Neural progenitor cell (in vitro differentiated cells): ENCODE measurements around the gene EMSY. TPM values are rescaled to one million over a fixed set of nuclear protein-coding genes. Genes with fewer than 3 reads are reported as not detected.
"Not testable (repeated sequence)": the region's sequence is repeated elsewhere in the genome, so short reads cannot be mapped to it uniquely, and the experiment has no call there.

Experiments
- DNase-seq: peaks from one replicate; pipeline ENCODE4 v3.0.0-alpha.2; 2016; ENCODE audit warnings: low spot score
- H2AFZ ChIP-seq: fragments of 200-600 bp; sonication (generic); replicated peaks from 2 replicates; pipeline ENCODE4 v1.6.1; 2016; ENCODE audit warnings: antibody characterized with exemption
- H3F3A ChIP-seq: fragments of 200-600 bp; sonication (generic); 2 replicates; pipeline ENCODE4 v1.6.1; 2016; ENCODE audit warnings: antibody characterized with exemption, low read depth
- H3K27ac ChIP-seq: fragments of 200-600 bp; sonication (generic); 2 replicates; pipeline ENCODE4 v1.5.1; 2016; ENCODE audit warnings: mild to moderate bottlenecking
- H3K27me3 ChIP-seq: fragments of 200-600 bp; sonication (generic); 2 replicates; pipeline ENCODE4 v1.6.1; 2016; ENCODE audit warnings: mild to moderate bottlenecking, moderate library complexity
- H3K36me3 ChIP-seq: fragments of 200-600 bp; sonication (generic); 2 replicates; pipeline ENCODE4 v1.5.1; 2016
- H3K4me1 ChIP-seq: fragments of 200-600 bp; sonication (generic); 2 replicates; pipeline ENCODE4 v1.6.1; 2016; ENCODE audit warnings: mixed run types
- H3K4me2 ChIP-seq: fragments of 200-600 bp; sonication (generic); 2 replicates; pipeline ENCODE4 v1.6.1; 2016
- H3K4me3 ChIP-seq: fragments of 200-600 bp; sonication (generic); 2 replicates; pipeline ENCODE4 v1.5.1; 2016
- H3K79me2 ChIP-seq: fragments of 200-600 bp; sonication (generic); 2 replicates; pipeline ENCODE4 v1.6.1; 2016; ENCODE audit warnings: low read depth
- H3K9ac ChIP-seq: fragments of 200-600 bp; sonication (generic); 2 replicates; pipeline ENCODE4 v1.6.1; 2016
- H3K9me3 ChIP-seq: fragments of 200-600 bp; sonication (generic); 2 replicates; pipeline ENCODE4 v1.5.1; 2016; ENCODE audit warnings: low read depth
- H4K20me1 ChIP-seq: fragments of 200-600 bp; sonication (generic); 2 replicates; pipeline ENCODE4 v1.6.1; 2016; ENCODE audit warnings: low read depth
- H3K27ac Mint-ChIP-seq: 3 replicates; pipeline ENCODE4 v1.8.0; 2021; ENCODE audit warnings: mixed read lengths
- H3K27me3 Mint-ChIP-seq: 2 replicates; pipeline ENCODE4 v1.8.0; 2022; ENCODE audit warnings: low read depth, mild to moderate bottlenecking, inconsistent platforms, moderate library complexity, mixed read lengths; ENCODE audit not compliant: insufficient read depth
- H3K36me3 Mint-ChIP-seq: 3 replicates; pipeline ENCODE4 v1.8.0; 2021; ENCODE audit warnings: mixed read lengths
- H3K4me1 Mint-ChIP-seq: 3 replicates; pipeline ENCODE4 v1.8.0; 2021; ENCODE audit warnings: mixed read lengths
- H3K4me3 Mint-ChIP-seq: 3 replicates; pipeline ENCODE4 v1.8.0; 2021; ENCODE audit warnings: mild to moderate bottlenecking, moderate library complexity, mixed read lengths
- H3K9me3 Mint-ChIP-seq: 3 replicates; pipeline ENCODE4 v1.8.0; 2020; ENCODE audit warnings: mixed read lengths
- CTCF ChIP-seq: fragments of 200-600 bp; sonication (generic); IDR thresholded peaks from 2 replicates; pipeline ENCODE4 v1.5.1; 2017; ENCODE audit warnings: antibody characterized with exemption, mild to moderate bottlenecking
- EZH2 ChIP-seq: fragments of 200-600 bp; sonication (generic); IDR thresholded peaks from 2 replicates; pipeline ENCODE4 v1.6.1; 2017; ENCODE audit warnings: antibody characterized with exemption, mild to moderate bottlenecking, moderate library complexity
- EZH2phosphoT487 ChIP-seq: fragments of 200-600 bp; sonication (generic); IDR thresholded peaks from 2 replicates; pipeline ENCODE4 v1.6.1; 2017; ENCODE audit warnings: antibody characterized with exemption
- total RNA-seq: library from RNA; depleted of rRNA; stranded (reverse); fragments of >200 nt; gene quantifications from 2 replicates; pipeline ENCODE4 v1.2.3, GENCODE V29; 2015; ENCODE audit warnings: low replicate concordance

EMSY gene
- total RNA-seq, 1 donor from 2014 or later: 92.0 TPM

- Mint-ChIP-seq H3K27me3 (peaks cover 2% of the 10 kb centered on the region), H3K4me1 (peaks cover 6% of the 10 kb centered on the region), H3K4me3 (no peak overlapping the region), H3K27ac (no peak overlapping the region), H3K9me3 (no peaks in the 10 kb centered on the region), H3K36me3 (peaks cover 15% of the 10 kb centered on the region)
- Histone ChIP-seq H3K79me2 (no peaks in the 10 kb centered on the region), H3F3A (no peaks in the 10 kb centered on the region), H3K9me3 (no peaks in the 10 kb centered on the region), H3K27me3 (no peaks in the 10 kb centered on the region), H3K9ac (no peak overlapping the region), H3K4me2 (no peak overlapping the region), H3K4me3 (no peak overlapping the region), H3K4me1 (no peaks in the 10 kb centered on the region), H2AFZ (no peak overlapping the region), H3K36me3 (no peaks in the 10 kb centered on the region), H3K27ac (no peak overlapping the region), H4K20me1 (no peaks in the 10 kb centered on the region)
- no peak for TF ChIP-seq EZH2phosphoT487
- no peak for TF ChIP-seq CTCF
- TF ChIP-seq EZH2: no peak
- no peak for DNase-seq
Measured at GRCh38 chr11:76400967-76401366, 43.9 kb upstream of the EMSY start.

DNA sequence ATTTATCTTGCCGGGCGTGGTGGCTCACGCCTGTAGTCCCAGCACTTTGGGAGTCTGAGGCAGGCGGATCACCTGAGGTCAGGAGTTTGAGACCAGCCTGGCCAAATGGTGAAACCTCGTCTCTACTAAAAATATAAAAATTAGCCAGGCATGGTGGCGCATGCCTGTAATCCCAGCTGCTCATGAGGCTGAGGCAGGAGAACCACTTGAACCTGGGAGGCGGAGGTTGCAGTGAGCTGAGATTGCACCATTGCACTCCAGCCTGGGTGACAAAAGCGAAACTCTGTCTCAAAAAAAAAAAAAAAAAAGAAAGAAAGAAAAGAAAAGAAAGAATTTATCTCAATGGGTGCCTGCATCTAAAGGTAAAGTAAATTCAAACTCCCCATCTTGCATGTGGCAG, 43.3 kb upstream of the EMSY start:
- not testable (repeated sequence) for H3K9me3 Mint-ChIP-seq, H4K20me1 ChIP-seq, H2AFZ ChIP-seq, H3K4me3 Mint-ChIP-seq, H3K27me3 ChIP-seq, H3K4me2 ChIP-seq, H3K36me3 ChIP-seq, H3K9me3 ChIP-seq, H3F3A ChIP-seq, H3K4me1 Mint-ChIP-seq, H3K27ac Mint-ChIP-seq, DNase-seq, H3K9ac ChIP-seq, H3K27ac ChIP-seq, H3K4me1 ChIP-seq, H3K79me2 ChIP-seq, H3K27me3 Mint-ChIP-seq, H3K4me3 ChIP-seq
- H3K36me3 Mint-ChIP-seq: peaks cover 15% of the 10 kb centered on the region

DNA sequence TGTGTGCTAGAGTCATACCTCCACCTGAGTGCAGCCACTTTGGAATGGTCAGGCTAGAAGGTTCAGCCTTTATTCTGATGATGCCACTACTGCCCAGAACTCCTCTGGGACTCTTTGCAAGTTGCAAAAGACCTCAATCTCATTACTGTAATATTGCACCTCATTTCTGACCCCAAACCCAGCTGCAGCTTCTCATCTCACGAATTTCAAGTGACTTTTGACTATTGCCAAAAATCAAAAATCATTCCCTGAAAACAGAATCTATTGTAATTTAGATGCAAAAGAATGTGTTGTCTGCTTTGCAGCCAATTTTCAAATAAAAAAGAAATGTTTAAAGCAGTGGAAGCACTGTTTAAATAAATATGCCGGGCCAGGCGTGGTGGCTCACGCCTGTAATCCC, 38.5 kb upstream of the EMSY start:
- no peaks in the 10 kb centered on the region for H4K20me1 ChIP-seq
- no peaks in the 10 kb centered on the region for H3K79me2 ChIP-seq
- no peaks in the 10 kb centered on the region for H3K9me3 ChIP-seq
- peaks cover 13% of the 10 kb centered on the region for H3K4me1 ChIP-seq
- no peaks in the 10 kb centered on the region for H3K36me3 ChIP-seq
- H3K4me1 Mint-ChIP-seq: peaks cover 31% of the 10 kb centered on the region
- no peak for DNase-seq
- H3K27me3 Mint-ChIP-seq: peaks cover 4% of the 10 kb centered on the region
- no peak overlapping the region for H3K4me2 ChIP-seq
- no peaks in the 10 kb centered on the region for H3K9me3 Mint-ChIP-seq
- H3K4me3 Mint-ChIP-seq: no peak overlapping the region
- H3K27ac ChIP-seq: no peak overlapping the region
- H3K27me3 ChIP-seq: no peaks in the 10 kb centered on the region
- no peak for TF ChIP-seq EZH2
- no peak for TF ChIP-seq EZH2phosphoT487
- TF ChIP-seq CTCF: no peak
- H3K4me3 ChIP-seq: no peak overlapping the region
- no peak overlapping the region for H3K27ac Mint-ChIP-seq
- H3F3A ChIP-seq: no peaks in the 10 kb centered on the region
- no peak overlapping the region for H3K9ac ChIP-seq
- no peak overlapping the region for H2AFZ ChIP-seq
- H3K36me3 Mint-ChIP-seq: peaks cover 9% of the 10 kb centered on the region

DNA sequence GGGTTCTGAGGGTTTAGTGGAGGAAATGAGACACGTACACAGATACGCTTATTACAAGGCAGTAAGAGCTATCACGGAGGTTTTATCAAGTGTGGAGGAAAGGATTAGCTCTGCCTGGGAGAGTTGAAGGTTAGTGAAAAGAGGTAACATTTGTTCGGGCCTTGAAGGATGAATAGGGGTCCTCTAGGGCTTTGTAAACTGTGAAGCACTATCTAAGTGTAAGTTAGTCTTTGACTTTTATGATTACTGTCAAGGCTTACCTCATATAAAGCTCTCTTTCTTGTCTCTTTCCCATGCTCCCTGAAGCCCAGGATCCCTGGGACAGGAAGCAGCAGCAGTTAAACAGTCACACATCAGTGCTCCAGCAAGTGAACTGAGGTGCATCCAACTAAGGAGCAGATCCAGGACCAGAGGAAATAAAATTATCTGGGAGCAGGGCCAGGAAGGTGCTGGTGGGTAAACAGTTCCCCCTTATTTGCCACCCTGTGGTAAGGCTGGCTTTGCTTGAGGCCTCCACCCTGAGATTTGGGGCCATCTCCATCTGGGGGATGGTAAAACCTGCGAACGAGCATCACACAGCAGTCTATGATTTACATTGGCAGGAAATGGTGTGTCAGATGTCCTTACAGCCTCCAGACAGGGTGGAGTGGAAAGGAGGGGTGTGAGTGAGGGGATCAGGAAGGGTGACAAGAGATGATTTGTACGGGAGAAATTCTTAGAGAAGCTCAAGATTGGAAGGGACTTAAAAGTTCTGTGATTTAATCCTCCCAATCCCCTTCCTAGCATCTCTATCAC, 36.5 kb upstream of the EMSY start:
- Histone ChIP-seq H3K9ac (no peak overlapping the region), H3K9me3 (no peaks in the 10 kb centered on the region), H3K4me2 (peak overlapping the region; percentile 13), H3K4me3 (no peak overlapping the region), H4K20me1 (no peaks in the 10 kb centered on the region), H3F3A (no peaks in the 10 kb centered on the region), H3K4me1 (peaks cover 13% of the 10 kb centered on the region), H3K79me2 (no peaks in the 10 kb centered on the region), H3K27me3 (no peaks in the 10 kb centered on the region), H3K27ac (no peak overlapping the region), H3K36me3 (no peaks in the 10 kb centered on the region), H2AFZ (no peak overlapping the region)
- Mint-ChIP-seq H3K9me3 (no peaks in the 10 kb centered on the region), H3K27me3 (peaks cover 4% of the 10 kb centered on the region), H3K4me1 (peaks cover 28% of the 10 kb centered on the region), H3K36me3 (peaks cover 9% of the 10 kb centered on the region), H3K4me3 (peak overlapping the region; percentile 74), H3K27ac (peak overlapping the region; percentile 97)
- no peak for DNase-seq
- TF ChIP-seq EZH2phosphoT487 (no peak), CTCF (no peak), EZH2 (no peak)
